ENCODE measurements around the gene PCIF1.
"Not testable (repeated sequence)": the region's sequence is repeated elsewhere in the genome, so short reads cannot be mapped to it uniquely, and the experiment has no call there.

Gene PCIF1

DNA sequence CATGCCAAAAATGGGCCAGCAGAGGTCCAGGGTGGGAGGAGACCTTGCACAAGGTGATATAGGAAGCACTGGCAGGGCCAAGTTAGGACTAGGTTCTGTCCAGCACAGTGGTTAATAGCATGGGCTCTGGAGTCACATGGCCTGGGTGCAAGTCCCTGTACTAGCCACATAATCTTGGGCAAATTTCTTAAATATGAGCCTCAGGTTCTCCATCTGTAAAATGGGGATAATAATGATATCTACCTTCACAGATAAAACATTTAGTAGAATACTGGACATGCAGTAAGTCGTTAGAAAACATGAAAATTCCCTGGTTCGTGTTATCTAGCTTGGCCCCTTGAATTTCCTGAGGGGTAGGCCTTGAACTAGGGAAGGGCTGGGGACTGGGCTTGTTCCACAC lies 37.2 kb upstream of the PCIF1 start:
- DNase-seq (ENCODE audit: low spot score), result no peak
- in situ Hi-C loops (cut with MboI; ENCODE audit: low sequenced_read_pairs, unreplicated experiment), result no loop called here
- TF ChIP-seq CTCF (IDR thresholded peaks at IDR 0.05; ENCODE audit: borderline replicate concordance, control extremely low read depth, extremely low read depth, insufficient read depth, missing control alignments), result no peak

DNA sequence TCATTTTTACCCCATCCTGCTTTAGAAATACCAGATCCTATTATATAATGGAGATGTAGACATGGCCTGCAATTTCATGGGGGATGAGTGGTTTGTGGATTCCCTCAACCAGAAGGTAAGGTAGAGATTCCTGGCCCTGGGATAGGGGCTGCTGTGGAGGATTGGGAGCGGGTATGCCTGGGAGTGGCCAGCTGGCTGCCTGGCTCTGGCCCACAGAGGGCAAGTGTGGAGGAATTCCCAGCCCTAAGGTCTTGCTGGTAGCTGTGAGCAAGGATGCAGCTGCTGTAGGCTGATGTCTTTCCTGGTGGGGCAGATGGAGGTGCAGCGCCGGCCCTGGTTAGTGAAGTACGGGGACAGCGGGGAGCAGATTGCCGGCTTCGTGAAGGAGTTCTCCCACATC lies 36.8 kb upstream of the PCIF1 start:
- TF ChIP-seq CTCF (IDR thresholded peaks at IDR 0.05; ENCODE audit: borderline replicate concordance, control extremely low read depth, extremely low read depth, insufficient read depth, missing control alignments), result no peak
- no peak for DNase-seq (ENCODE audit: low spot score)
- in situ Hi-C loops (cut with MboI; ENCODE audit: low sequenced_read_pairs, unreplicated experiment), result no loop called here

DNA sequence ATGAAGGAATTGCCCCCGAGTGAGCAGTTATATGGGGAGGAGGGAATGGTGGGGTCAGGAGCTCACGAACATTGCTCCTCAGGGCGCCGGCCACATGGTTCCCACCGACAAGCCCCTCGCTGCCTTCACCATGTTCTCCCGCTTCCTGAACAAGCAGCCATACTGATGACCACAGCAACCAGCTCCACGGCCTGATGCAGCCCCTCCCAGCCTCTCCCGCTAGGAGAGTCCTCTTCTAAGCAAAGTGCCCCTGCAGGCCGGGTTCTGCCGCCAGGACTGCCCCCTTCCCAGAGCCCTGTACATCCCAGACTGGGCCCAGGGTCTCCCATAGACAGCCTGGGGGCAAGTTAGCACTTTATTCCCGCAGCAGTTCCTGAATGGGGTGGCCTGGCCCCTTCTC lies 36.2 kb upstream of the PCIF1 start:
- TF ChIP-seq CTCF (IDR thresholded peaks at IDR 0.05; ENCODE audit: borderline replicate concordance, control extremely low read depth, extremely low read depth, insufficient read depth, missing control alignments), result no peak
- in situ Hi-C loops (cut with MboI; ENCODE audit: low sequenced_read_pairs, unreplicated experiment), result no loop called here
- DNase-seq (ENCODE audit: low spot score), result no peak

DNA sequence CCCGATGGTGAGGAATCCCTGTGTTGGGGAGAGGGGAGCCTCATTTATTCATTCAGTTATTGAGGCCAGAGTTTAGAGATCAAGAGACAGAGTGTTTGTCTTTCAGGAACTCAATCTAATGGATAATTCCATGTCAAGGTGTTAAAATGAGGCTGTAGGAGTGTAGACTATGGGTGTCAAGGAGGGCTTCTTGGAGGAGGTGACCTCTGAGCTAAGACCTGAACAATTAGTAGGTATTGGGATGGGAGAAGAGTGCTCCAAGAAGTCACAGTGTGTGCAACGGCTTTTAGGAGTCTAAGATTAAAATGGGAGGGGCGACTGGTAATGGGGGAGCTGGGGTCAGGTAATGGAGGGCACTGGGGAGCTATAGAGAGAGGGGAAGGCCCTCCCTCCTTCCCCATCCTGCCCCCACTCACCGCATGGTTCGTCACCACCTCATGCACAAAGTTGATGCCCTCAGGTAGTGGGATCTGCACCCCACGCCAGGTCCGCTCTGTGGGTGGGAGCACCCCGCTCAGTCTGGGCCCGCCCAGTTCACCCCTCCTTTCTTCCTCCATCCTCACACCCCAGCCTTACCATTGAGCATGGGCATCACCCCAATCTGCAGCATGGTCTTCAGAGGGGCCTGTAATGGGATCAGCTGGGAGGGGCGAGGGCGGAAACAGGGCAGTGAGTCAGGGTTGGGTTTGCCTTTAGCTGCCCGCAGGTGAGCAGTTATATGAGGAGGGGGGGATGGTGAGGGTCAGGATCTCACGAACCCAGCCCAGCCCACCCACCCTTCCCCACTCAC lies 35.2 kb upstream of the PCIF1 start:
- in situ Hi-C loops (cut with MboI; ENCODE audit: low sequenced_read_pairs, unreplicated experiment), result no loop called here
- no peak for DNase-seq (ENCODE audit: low spot score)
- TF ChIP-seq CTCF (IDR thresholded peaks at IDR 0.05; ENCODE audit: borderline replicate concordance, control extremely low read depth, extremely low read depth, insufficient read depth, missing control alignments), result no peak

GRCh38 chr20:45901332-45901731 lies 33.2 kb upstream of the PCIF1 start:
- not testable (repeated sequence) for DNase-seq (ENCODE audit: low spot score)

GRCh38 chr20:45902199-45902701 lies 32.2 kb upstream of the PCIF1 start:
- TF ChIP-seq CTCF (IDR thresholded peaks at IDR 0.05; ENCODE audit: borderline replicate concordance, control extremely low read depth, extremely low read depth, insufficient read depth, missing control alignments), result no peak
- in situ Hi-C loops (cut with MboI; ENCODE audit: low sequenced_read_pairs, unreplicated experiment), result no loop called here
- DNase-seq (ENCODE audit: low spot score), result no peak

More at GRCh38 chr20:45901332-45901731, 33.2 kb upstream of the PCIF1 start:
- in situ Hi-C loops (cut with MboI; ENCODE audit: low sequenced_read_pairs, unreplicated experiment), result not testable (repeated sequence)
